Sigmoid colon (tissue), 3 donors: ENCODE data around the gene MCRS1.

ENCODE experiments used
- POLR2A ChIP-seq, 2 donors: fragments of 450-650 bp; IDR thresholded peaks; one replicate each; pipeline ENCODE4 v1.6.1; 2016; ENCODE audit warnings: antibody characterized with exemption in 2 of 2, mild to moderate bottlenecking in 2 of 2, moderate library complexity in 2 of 2
- TF ChIP-seq, protein P1 (sequence below), 4 experiments: fragments of 450-650 bp in 3 of 4; fragments of 200-600 bp in 1 of 4; IDR thresholded peaks; one replicate each; pipeline ENCODE4 v1.5.1; 2016 to 2019; ENCODE audit warnings: antibody characterized with exemption in 4 of 4, mild to moderate bottlenecking in 3 of 4, moderate library complexity in 2 of 4

- no peak for TF ChIP-seq POLR2A (IDR thresholded peaks at IDR 0.05)
- TF ChIP-seq, protein P1, sequence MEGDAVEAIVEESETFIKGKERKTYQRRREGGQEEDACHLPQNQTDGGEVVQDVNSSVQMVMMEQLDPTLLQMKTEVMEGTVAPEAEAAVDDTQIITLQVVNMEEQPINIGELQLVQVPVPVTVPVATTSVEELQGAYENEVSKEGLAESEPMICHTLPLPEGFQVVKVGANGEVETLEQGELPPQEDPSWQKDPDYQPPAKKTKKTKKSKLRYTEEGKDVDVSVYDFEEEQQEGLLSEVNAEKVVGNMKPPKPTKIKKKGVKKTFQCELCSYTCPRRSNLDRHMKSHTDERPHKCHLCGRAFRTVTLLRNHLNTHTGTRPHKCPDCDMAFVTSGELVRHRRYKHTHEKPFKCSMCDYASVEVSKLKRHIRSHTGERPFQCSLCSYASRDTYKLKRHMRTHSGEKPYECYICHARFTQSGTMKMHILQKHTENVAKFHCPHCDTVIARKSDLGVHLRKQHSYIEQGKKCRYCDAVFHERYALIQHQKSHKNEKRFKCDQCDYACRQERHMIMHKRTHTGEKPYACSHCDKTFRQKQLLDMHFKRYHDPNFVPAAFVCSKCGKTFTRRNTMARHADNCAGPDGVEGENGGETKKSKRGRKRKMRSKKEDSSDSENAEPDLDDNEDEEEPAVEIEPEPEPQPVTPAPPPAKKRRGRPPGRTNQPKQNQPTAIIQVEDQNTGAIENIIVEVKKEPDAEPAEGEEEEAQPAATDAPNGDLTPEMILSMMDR (IDR thresholded peaks at IDR 0.05) = no peak
These were observed 9.8 kb upstream of the MCRS1 start for GRCh38 chr12:49577589-49578315.
